ENCODE data around the gene FNDC3A.

DNA sequence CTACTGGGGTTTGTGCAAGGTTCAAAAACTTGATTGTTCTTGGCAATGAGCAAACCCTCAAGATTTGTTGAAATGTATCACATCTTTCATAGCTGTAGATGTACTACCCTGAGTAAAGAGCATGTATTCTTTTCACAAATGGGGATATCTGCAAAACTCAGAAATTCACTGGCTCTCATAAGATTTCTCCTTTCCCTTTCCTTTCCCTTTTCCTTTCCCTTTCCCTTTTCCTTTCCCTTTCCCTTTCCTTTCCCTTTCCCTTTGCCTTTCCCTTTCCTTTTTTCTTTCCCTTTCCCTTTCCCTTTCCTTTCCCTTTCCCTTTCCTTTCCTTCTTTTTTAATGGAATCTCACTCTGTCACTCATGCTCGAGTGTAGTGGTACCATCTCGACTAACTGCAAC lies 69.1 kb downstream of the FNDC3A start:
- TF ChIP-seq YY1 (IDR thresholded peaks at IDR 0.05; ENCODE audit: insufficient read depth, insufficient read length) (no peak), ZNF274 (IDR thresholded peaks at IDR 0.05; ENCODE audit: low read depth, low read length) (no peak), SUZ12 (IDR thresholded peaks at IDR 0.05; ENCODE audit: extremely low read depth, insufficient read depth, insufficient read length) (no peak)

Measured in NT2/D1 (cell line).